ENCODE results near the gene HM13. TPM values are rescaled to one million over a fixed set of nuclear protein-coding genes. Genes with fewer than 3 reads are reported as not detected.

HM13 gene
- total and polyA plus RNA-seq, 9 of the 15 experiments (the other 6 are each of a cell fraction or from before 2014, with no cell fraction given): 7.7 to 136 (median 74.5) TPM

- TF ChIP-seq PHB (CRISPR knock-in tag; IDR thresholded peaks at IDR 0.05): no peak
- TF ChIP-seq ZNF324 (CRISPR knock-in tag; IDR thresholded peaks at IDR 0.05): no peak
- no peak for TF ChIP-seq ZNF239 (CRISPR knock-in tag; IDR thresholded peaks at IDR 0.05)
- TF ChIP-seq YBX1 (IDR thresholded peaks at IDR 0.05): no peak
- TF ChIP-seq ZNF740 (CRISPR knock-in tag; IDR thresholded peaks at IDR 0.05): peak; percentile 88
- peak in 1 of 2 experiments; percentile 9; a peak in 1 of 4 replicates for TF ChIP-seq ZNF740 (tag; IDR thresholded peaks at IDR 0.05)
- TF ChIP-seq SP2 (IDR thresholded peaks at IDR 0.05; ENCODE audit: extremely low read depth, low read depth, low read length, poor library complexity, severe bottlenecking): no peak
- TF ChIP-seq ESRRB (CRISPR knock-in tag; IDR thresholded peaks at IDR 0.05; ENCODE audit: borderline replicate concordance): no peak
- no peak for TF ChIP-seq SLC30A9 (CRISPR knock-in tag; IDR thresholded peaks at IDR 0.05)
- TF ChIP-seq SNRNP70 (optimal IDR thresholded peaks at IDR 0.05; ENCODE audit: low read depth, low read length): no peak
- TF ChIP-seq ZNF696 (CRISPR knock-in tag; conservative IDR thresholded peaks at IDR 0.05): no peak
- TF ChIP-seq CBFA2T3 (IDR thresholded peaks at IDR 0.05): peak; percentile 95
- TF ChIP-seq ZNF277 (CRISPR knock-in tag; IDR thresholded peaks at IDR 0.05; ENCODE audit: borderline replicate concordance): no peak
- no peak for TF ChIP-seq DDX20 (tag; IDR thresholded peaks at IDR 0.05; ENCODE audit: low read depth)
- no peak for TF ChIP-seq ZNF311 (CRISPR knock-in tag; IDR thresholded peaks at IDR 0.05)
- no peak for TF ChIP-seq HINFP (tag; conservative IDR thresholded peaks at IDR 0.05; ENCODE audit: low read depth)
- TF ChIP-seq ZBTB49 (CRISPR knock-in tag; IDR thresholded peaks at IDR 0.05; ENCODE audit: borderline replicate concordance): no peak
- TF ChIP-seq ZNF124 (CRISPR knock-in tag; IDR thresholded peaks at IDR 0.05): no peak
Measured at GRCh38 chr20:31606804-31607639, 92.8 kb downstream of the HM13 start (continued).
